Measurements from ENCODE around the gene PLCB4.

The PLCB4 gene

DNA sequence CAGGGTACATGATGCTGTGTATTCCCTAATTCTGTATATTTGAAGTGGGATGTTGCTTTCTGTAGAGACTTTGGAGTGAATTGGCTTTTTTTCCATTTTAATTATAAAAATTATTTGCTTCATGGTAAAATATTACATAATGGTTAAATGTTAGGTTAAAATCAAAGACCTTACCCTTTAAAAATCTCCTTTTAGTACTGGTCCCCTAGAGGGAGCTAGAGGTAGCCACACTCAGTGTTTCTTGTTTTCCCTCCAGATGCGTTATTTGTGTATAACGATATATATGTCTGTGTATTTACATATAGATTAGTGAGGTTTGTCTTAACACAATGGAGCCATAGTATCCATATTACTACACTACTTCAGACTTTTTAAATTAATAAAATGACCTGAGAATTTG, 146.7 kb downstream of the PLCB4 start:
- Histone ChIP-seq H3K4me1 (ENCODE audit: control insufficient read depth in 2 of 2, insufficient read depth in 1 of 2, low read depth in 1 of 2, low read length in 2 of 2) (no peaks in the 10 kb centered on the region), H3K18ac (ENCODE audit: low read length) (no peak overlapping the region), H2AK5ac (ENCODE audit: low read depth, low read length) (no peak overlapping the region), H3K9me3 (replicated peaks in 1 of 2; ENCODE audit: control insufficient read depth in 2 of 2, insufficient read depth in 1 of 2, low read depth in 1 of 2, low read length in 2 of 2) (no peaks in the 10 kb centered on the region), H4K91ac (ENCODE audit: low read depth, low read length, poor library complexity) (no peak overlapping the region), H3K27me3 (ENCODE audit: control insufficient read depth in 3 of 3, insufficient read depth in 3 of 3, low read depth in 1 of 3, low read length in 3 of 3) (no peaks in the 10 kb centered on the region), H3K79me1 (ENCODE audit: low read depth, low read length) (no peaks in the 10 kb centered on the region), H3K4me2 (ENCODE audit: insufficient read depth, low read length, poor library complexity, severe bottlenecking) (no peak overlapping the region), H2BK12ac (ENCODE audit: low read length) (no peak overlapping the region), H4K8ac (ENCODE audit: low read depth, low read length) (no peak overlapping the region), H3K4ac (ENCODE audit: low read length) (no peak overlapping the region), H3K9ac (ENCODE audit: low read depth, low read length, poor library complexity) (no peak overlapping the region), H3K23ac (ENCODE audit: low read depth, low read length, poor library complexity) (no peak overlapping the region), H2BK5ac (ENCODE audit: low read length) (no peak overlapping the region), H3K14ac (ENCODE audit: low read length) (no peak overlapping the region), H2BK120ac (ENCODE audit: low read depth, low read length) (no peak overlapping the region), H2BK15ac (ENCODE audit: low read length) (no peak overlapping the region), H2AFZ (ENCODE audit: low read length) (no peak overlapping the region), H3K27ac (replicated peaks; ENCODE audit: low read length) (no peak overlapping the region), H3K36me3 (replicated peaks in 1 of 2; ENCODE audit: control insufficient read depth in 2 of 2, insufficient read depth in 2 of 2, low read length in 2 of 2) (no peaks in the 10 kb centered on the region), H3K4me3 (ENCODE audit: low read length in 2 of 2) (no peak overlapping the region)
- WGBS, 2 donors (ENCODE audit: extremely low coverage in 2 of 2, insufficient read length in 2 of 2, insufficient replicate concordance in 1 of 2), result no CpG with 5 or more reads among the region's 2 CpGs
- no peak for DNase-seq (ENCODE audit: low spot score)

GRCh38 chr20:9218531-9218961, 149.7 kb downstream of the PLCB4 start:
- no peak for DNase-seq (ENCODE audit: low spot score)
- H2AK5ac ChIP-seq (ENCODE audit: low read depth, low read length), result no peak overlapping the region
- no peak overlapping the region for H2AFZ ChIP-seq (ENCODE audit: low read length)
- no peaks in the 10 kb centered on the region for H3K36me3 ChIP-seq (replicated peaks in 1 of 2; ENCODE audit: control insufficient read depth in 2 of 2, insufficient read depth in 2 of 2, low read length in 2 of 2)
- no peak overlapping the region for H3K14ac ChIP-seq (ENCODE audit: low read length)
- no peak overlapping the region for H3K4me2 ChIP-seq (ENCODE audit: insufficient read depth, low read length, poor library complexity, severe bottlenecking)
- no peak overlapping the region for H2BK12ac ChIP-seq (ENCODE audit: low read length)
- no peak overlapping the region for H2BK15ac ChIP-seq (ENCODE audit: low read length)
- H3K4me1 ChIP-seq (ENCODE audit: control insufficient read depth in 2 of 2, insufficient read depth in 1 of 2, low read depth in 1 of 2, low read length in 2 of 2), result peaks cover 6% of the 10 kb centered on the region in 2 donors
- no peaks in the 10 kb centered on the region for H3K79me1 ChIP-seq (ENCODE audit: low read depth, low read length)
- H3K9me3 ChIP-seq (replicated peaks in 1 of 2; ENCODE audit: control insufficient read depth in 2 of 2, insufficient read depth in 1 of 2, low read depth in 1 of 2, low read length in 2 of 2), result no peaks in the 10 kb centered on the region
- H3K23ac ChIP-seq (ENCODE audit: low read depth, low read length, poor library complexity), result no peak overlapping the region
- WGBS, 2 donors (ENCODE audit: extremely low coverage in 2 of 2, insufficient read length in 2 of 2, insufficient replicate concordance in 1 of 2), result no CpG with 5 or more reads among the region's 6 CpGs
- no peak overlapping the region for H3K27ac ChIP-seq (replicated peaks; ENCODE audit: low read length)
- H3K4me3 ChIP-seq (ENCODE audit: low read length in 2 of 2), result no peak overlapping the region
- no peak overlapping the region for H3K9ac ChIP-seq (ENCODE audit: low read depth, low read length, poor library complexity)
- H3K18ac ChIP-seq (ENCODE audit: low read length), result no peak overlapping the region
- no peak overlapping the region for H2BK120ac ChIP-seq (ENCODE audit: low read depth, low read length)
- H2BK5ac ChIP-seq (ENCODE audit: low read length), result no peak overlapping the region
- H4K91ac ChIP-seq (ENCODE audit: low read depth, low read length, poor library complexity), result no peak overlapping the region
- H4K8ac ChIP-seq (ENCODE audit: low read depth, low read length), result no peak overlapping the region
- H3K27me3 ChIP-seq (ENCODE audit: control insufficient read depth in 3 of 3, insufficient read depth in 3 of 3, low read depth in 1 of 3, low read length in 3 of 3), result no peaks in the 10 kb centered on the region
- no peak overlapping the region for H3K4ac ChIP-seq (ENCODE audit: low read length)

DNA sequence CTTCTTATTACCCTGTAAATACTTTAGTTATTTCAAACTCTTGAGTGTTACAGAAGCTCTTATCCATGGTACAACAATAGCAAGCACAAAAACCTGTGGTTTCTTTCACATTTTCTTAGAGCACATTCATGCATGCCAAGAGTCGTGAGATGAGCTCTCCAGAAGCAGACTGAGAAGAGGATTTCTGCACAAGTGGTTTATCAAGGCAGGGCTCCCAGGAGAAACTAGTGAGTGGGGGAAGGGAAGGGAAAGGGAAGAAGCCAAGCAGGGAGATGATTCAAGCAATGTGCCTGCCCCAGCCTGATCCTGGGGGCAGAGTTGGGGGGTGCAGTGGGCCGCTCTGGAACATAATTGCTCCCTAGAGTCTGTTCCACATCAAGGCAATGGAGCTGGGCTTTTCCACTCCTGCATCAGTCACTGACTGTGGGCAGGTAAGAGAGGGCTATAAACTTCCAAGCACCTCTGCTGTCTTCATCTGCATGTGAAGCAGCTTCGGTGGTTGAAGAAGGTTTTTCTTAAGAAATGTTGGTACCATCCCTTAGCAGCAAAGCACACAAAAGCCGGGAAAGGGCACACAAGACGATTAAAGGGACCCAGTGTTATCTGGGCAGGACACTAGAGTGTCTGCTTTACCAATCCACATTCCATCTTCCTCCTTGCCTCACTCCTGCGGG, 152.1 kb downstream of the PLCB4 start:
- DNase-seq (ENCODE audit: low spot score), result no peak
- Histone ChIP-seq H3K23ac (ENCODE audit: low read depth, low read length, poor library complexity) (no peak overlapping the region), H3K27ac (replicated peaks; ENCODE audit: low read length) (no peak overlapping the region), H3K4me1 (ENCODE audit: control insufficient read depth in 2 of 2, insufficient read depth in 1 of 2, low read depth in 1 of 2, low read length in 2 of 2) (peaks cover 6 to 8% of the 10 kb centered on the region in 2 donors), H3K36me3 (replicated peaks in 1 of 2; ENCODE audit: control insufficient read depth in 2 of 2, insufficient read depth in 2 of 2, low read length in 2 of 2) (no peaks in the 10 kb centered on the region), H3K4ac (ENCODE audit: low read length) (no peak overlapping the region), H4K8ac (ENCODE audit: low read depth, low read length) (no peak overlapping the region), H2BK12ac (ENCODE audit: low read length) (no peak overlapping the region), H3K14ac (ENCODE audit: low read length) (no peak overlapping the region), H3K4me3 (ENCODE audit: low read length in 2 of 2) (no peak overlapping the region), H3K27me3 (ENCODE audit: control insufficient read depth in 3 of 3, insufficient read depth in 3 of 3, low read depth in 1 of 3, low read length in 3 of 3) (no peaks in the 10 kb centered on the region), H2BK5ac (ENCODE audit: low read length) (no peak overlapping the region), H3K9ac (ENCODE audit: low read depth, low read length, poor library complexity) (no peak overlapping the region), H2AFZ (ENCODE audit: low read length) (peak overlapping the region; percentile 12), H3K18ac (ENCODE audit: low read length) (no peak overlapping the region), H3K79me1 (ENCODE audit: low read depth, low read length) (no peaks in the 10 kb centered on the region), H3K9me3 (replicated peaks in 1 of 2; ENCODE audit: control insufficient read depth in 2 of 2, insufficient read depth in 1 of 2, low read depth in 1 of 2, low read length in 2 of 2) (no peaks in the 10 kb centered on the region), H2AK5ac (ENCODE audit: low read depth, low read length) (no peak overlapping the region), H2BK120ac (ENCODE audit: low read depth, low read length) (no peak overlapping the region), H2BK15ac (ENCODE audit: low read length) (no peak overlapping the region), H3K4me2 (ENCODE audit: insufficient read depth, low read length, poor library complexity, severe bottlenecking) (no peak overlapping the region), H4K91ac (ENCODE audit: low read depth, low read length, poor library complexity) (no peak overlapping the region)
- no CpG with 5 or more reads among the region's 6 CpGs for WGBS, 2 donors (ENCODE audit: extremely low coverage in 2 of 2, insufficient read length in 2 of 2, insufficient replicate concordance in 1 of 2)

DNA sequence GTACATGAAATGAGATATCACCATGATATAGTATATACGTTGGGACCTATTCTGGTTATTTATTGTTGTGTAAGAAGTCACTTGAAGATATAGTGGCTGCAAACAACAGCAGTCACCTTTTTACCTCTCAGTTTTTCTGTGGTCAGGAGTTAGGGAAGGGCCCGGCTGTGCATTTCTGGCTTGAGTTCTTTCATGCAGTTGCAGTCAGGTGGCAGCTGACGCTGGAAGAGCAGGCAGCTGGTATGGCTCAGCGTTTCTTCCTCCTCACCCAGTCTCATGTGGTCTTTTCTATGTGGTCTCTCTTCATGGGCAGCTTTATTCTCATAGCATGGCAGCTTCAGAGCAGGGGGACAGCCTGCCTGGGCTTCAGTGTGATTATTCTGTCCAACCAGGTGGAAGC, 154.4 kb downstream of the PLCB4 start:
- Histone ChIP-seq H2AFZ (ENCODE audit: low read length) (no peak overlapping the region), H3K4me2 (ENCODE audit: insufficient read depth, low read length, poor library complexity, severe bottlenecking) (no peak overlapping the region), H2BK12ac (ENCODE audit: low read length) (no peak overlapping the region), H3K4me1 (ENCODE audit: control insufficient read depth in 2 of 2, insufficient read depth in 1 of 2, low read depth in 1 of 2, low read length in 2 of 2) (peaks cover 6 to 9% of the 10 kb centered on the region in 2 donors), H3K18ac (ENCODE audit: low read length) (no peak overlapping the region), H3K27me3 (ENCODE audit: control insufficient read depth in 3 of 3, insufficient read depth in 3 of 3, low read depth in 1 of 3, low read length in 3 of 3) (no peaks in the 10 kb centered on the region), H2AK5ac (ENCODE audit: low read depth, low read length) (no peak overlapping the region), H3K9ac (ENCODE audit: low read depth, low read length, poor library complexity) (no peak overlapping the region), H3K4ac (ENCODE audit: low read length) (no peak overlapping the region), H3K23ac (ENCODE audit: low read depth, low read length, poor library complexity) (no peak overlapping the region), H4K91ac (ENCODE audit: low read depth, low read length, poor library complexity) (no peak overlapping the region), H2BK120ac (ENCODE audit: low read depth, low read length) (no peak overlapping the region), H3K9me3 (replicated peaks in 1 of 2; ENCODE audit: control insufficient read depth in 2 of 2, insufficient read depth in 1 of 2, low read depth in 1 of 2, low read length in 2 of 2) (peaks cover 0 to 3% of the 10 kb centered on the region in 2 donors), H2BK5ac (ENCODE audit: low read length) (no peak overlapping the region), H3K36me3 (replicated peaks in 1 of 2; ENCODE audit: control insufficient read depth in 2 of 2, insufficient read depth in 2 of 2, low read length in 2 of 2) (no peaks in the 10 kb centered on the region), H3K4me3 (ENCODE audit: low read length in 2 of 2) (no peak overlapping the region), H3K14ac (ENCODE audit: low read length) (no peak overlapping the region), H3K79me1 (ENCODE audit: low read depth, low read length) (no peaks in the 10 kb centered on the region), H2BK15ac (ENCODE audit: low read length) (no peak overlapping the region), H3K27ac (replicated peaks; ENCODE audit: low read length) (no peak overlapping the region), H4K8ac (ENCODE audit: low read depth, low read length) (no peak overlapping the region)
- DNase-seq (ENCODE audit: low spot score), result no peak
- no CpG with 5 or more reads among the region's 4 CpGs for WGBS, 2 donors (ENCODE audit: extremely low coverage in 2 of 2, insufficient read length in 2 of 2, insufficient replicate concordance in 1 of 2)
